Subcutaneous abdominal adipose tissue (tissue), 5 donors: ENCODE measurements around the gene SLC12A3.

Experiments
- H3K27ac ChIP-seq: one replicate; pipeline ENCODE4 v1.7.0; 2013; ENCODE audit warnings: low read depth, mild to moderate bottlenecking, inconsistent platforms, low read length, moderate library complexity
- H3K27me3 ChIP-seq, 5 donors: one replicate each; pipeline ENCODE4 v1.7.0; 2013; ENCODE audit warnings: low read length in 5 of 5, inconsistent platforms in 1 of 5; ENCODE audit not compliant: control insufficient read depth in 5 of 5, insufficient read depth in 4 of 5
- H3K36me3 ChIP-seq, 5 donors: one replicate each; pipeline ENCODE4 v1.7.0; 2013; ENCODE audit warnings: low read length in 5 of 5; ENCODE audit not compliant: control insufficient read depth in 5 of 5, insufficient read depth in 5 of 5
- H3K4me1 ChIP-seq, 5 donors: one replicate each; pipeline ENCODE4 v1.7.0; 2013; ENCODE audit warnings: low read length in 5 of 5, mild to moderate bottlenecking in 3 of 5, moderate library complexity in 1 of 5; ENCODE audit not compliant: control insufficient read depth in 5 of 5, insufficient read depth in 5 of 5
- H3K4me3 ChIP-seq, 5 donors: one replicate each; pipeline ENCODE4 v1.7.0; 2013; ENCODE audit warnings: low read length in 5 of 5, low read depth in 1 of 5
- H3K9ac ChIP-seq, 5 donors: one replicate each; pipeline ENCODE4 v1.7.0; 2013; ENCODE audit warnings: low read length in 5 of 5, mild to moderate bottlenecking in 4 of 5, moderate library complexity in 3 of 5
- H3K9me3 ChIP-seq, 5 donors: one replicate each; pipeline ENCODE4 v1.7.0; 2013; ENCODE audit warnings: low read length in 5 of 5; ENCODE audit not compliant: control insufficient read depth in 5 of 5
- donor health status: healthy.
- donor health status: healthy.
- donor health status: healthy.
- donor health status: healthy.
- donor health status: healthy.

The SLC12A3 gene

GRCh38 chr16:56946767-56947603 lies 82.0 kb downstream of the SLC12A3 start:
- peaks cover 14 to 57% (median 43%) of the 10 kb centered on the region in 5 donors for H3K36me3 ChIP-seq
- no peaks in the 10 kb centered on the region for H3K9me3 ChIP-seq
- no peaks in the 10 kb centered on the region for H3K27me3 ChIP-seq
- no peak overlapping the region for H3K4me3 ChIP-seq
- peak overlapping the region; percentile 27 for H3K27ac ChIP-seq
- H3K9ac ChIP-seq: no peak overlapping the region
- H3K4me1 ChIP-seq: peaks cover 2 to 27% (median 22%) of the 10 kb centered on the region in 5 donors

GRCh38 chr16:56947604-56947995 lies 82.6 kb downstream of the SLC12A3 start:
- Histone ChIP-seq H3K9ac (no peak overlapping the region), H3K36me3 (peaks cover 12 to 51% (median 37%) of the 10 kb centered on the region in 5 donors), H3K27ac (no peak overlapping the region), H3K4me3 (no peak overlapping the region), H3K27me3 (no peaks in the 10 kb centered on the region), H3K4me1 (peaks cover 2 to 31% (median 28%) of the 10 kb centered on the region in 5 donors), H3K9me3 (no peaks in the 10 kb centered on the region)

- peaks cover 4 to 38% (median 34%) of the 10 kb centered on the region in 5 donors for H3K4me1 ChIP-seq
- peaks cover 11 to 44% (median 31%) of the 10 kb centered on the region in 5 donors for H3K36me3 ChIP-seq
- H3K27ac ChIP-seq: no peak overlapping the region
- no peaks in the 10 kb centered on the region for H3K27me3 ChIP-seq
- H3K9ac ChIP-seq: no peak overlapping the region
- no peaks in the 10 kb centered on the region for H3K9me3 ChIP-seq
- no peak overlapping the region for H3K4me3 ChIP-seq
Measured at GRCh38 chr16:56948234-56948633, 83.2 kb downstream of the SLC12A3 start.

- no peak overlapping the region for H3K9ac ChIP-seq
- no peaks in the 10 kb centered on the region for H3K9me3 ChIP-seq
- H3K27me3 ChIP-seq: no peaks in the 10 kb centered on the region
- H3K4me1 ChIP-seq: peaks cover 4 to 42% (median 34%) of the 10 kb centered on the region in 5 donors
- no peak overlapping the region for H3K27ac ChIP-seq
- H3K4me3 ChIP-seq: no peak overlapping the region
- peaks cover under 1 to 26% (median 13%) of the 10 kb centered on the region in 5 donors for H3K36me3 ChIP-seq
Measured at GRCh38 chr16:56950051-56950450, 85.0 kb downstream of the SLC12A3 start.

- no peak overlapping the region for H3K27ac ChIP-seq
Measured at GRCh38 chr16:56950455-56950854, 85.4 kb downstream of the SLC12A3 start.

GRCh38 chr16:56950881-56951771 lies 86.1 kb downstream of the SLC12A3 start:
- H3K9me3 ChIP-seq: no peaks in the 10 kb centered on the region
- H3K36me3 ChIP-seq: peaks cover 0 to 19% (median 6%) of the 10 kb centered on the region in 5 donors
- no peak overlapping the region for H3K4me3 ChIP-seq
- H3K9ac ChIP-seq: no peak overlapping the region
- H3K27me3 ChIP-seq: no peaks in the 10 kb centered on the region
- peaks cover 4 to 39% (median 29%) of the 10 kb centered on the region in 5 donors for H3K4me1 ChIP-seq
- H3K27ac ChIP-seq: no peak overlapping the region

More at GRCh38 chr16:56950455-56950854, 85.4 kb downstream of the SLC12A3 start:
- Histone ChIP-seq H3K4me3 (no peak overlapping the region), H3K36me3 (peaks cover 0 to 22% (median 9%) of the 10 kb centered on the region in 5 donors), H3K27me3 (no peaks in the 10 kb centered on the region), H3K9ac (no peak overlapping the region), H3K9me3 (no peaks in the 10 kb centered on the region), H3K4me1 (peaks cover 4 to 40% (median 30%) of the 10 kb centered on the region in 5 donors)

GRCh38 chr16:56953006-56953405 lies 88.0 kb downstream of the SLC12A3 start:
- Histone ChIP-seq H3K4me3 (no peak overlapping the region), H3K27ac (no peak overlapping the region), H3K27me3 (no peaks in the 10 kb centered on the region), H3K4me1 (peaks cover 2 to 36% (median 18%) of the 10 kb centered on the region in 5 donors), H3K9me3 (no peaks in the 10 kb centered on the region), H3K9ac (no peak overlapping the region), H3K36me3 (peaks cover 0 to 3% (median 0%) of the 10 kb centered on the region in 5 donors)

- Histone ChIP-seq H3K27me3 (no peaks in the 10 kb centered on the region), H3K4me3 (no peak overlapping the region), H3K9me3 (no peaks in the 10 kb centered on the region), H3K27ac (no peak overlapping the region), H3K9ac (no peak overlapping the region), H3K4me1 (peaks cover 2 to 47% (median 14%) of the 10 kb centered on the region in 5 donors), H3K36me3 (no peaks in the 10 kb centered on the region)
Measured at GRCh38 chr16:56956076-56956475, 91.1 kb downstream of the SLC12A3 start.

- Histone ChIP-seq H3K9me3 (no peaks in the 10 kb centered on the region), H3K27me3 (no peaks in the 10 kb centered on the region), H3K9ac (no peak overlapping the region), H3K4me3 (no peak overlapping the region), H3K4me1 (peaks cover 5 to 48% (median 14%) of the 10 kb centered on the region in 5 donors), H3K36me3 (no peaks in the 10 kb centered on the region), H3K27ac (no peak overlapping the region)
Measured at GRCh38 chr16:56956756-56957155, 91.7 kb downstream of the SLC12A3 start.
